GM12878 (cell line): ENCODE data around the gene QSOX2. TPM values are rescaled to one million over a fixed set of nuclear protein-coding genes. Genes with fewer than 3 reads are reported as not detected.
A peak's percentile ranks its signal among the peaks of the same experiment; 100 is the strongest.

Experiments used
- ATAC-seq: fragments of 200-7000 bp; cut with Tn5 transposase; 3 replicates; pipeline ENCODE4 v1.9.1; 2020; ENCODE audit warnings: mild to moderate bottlenecking, moderate library complexity
- BruUV-seq: library from RNA; stranded (reverse); fragments of 400-500 nt; replicated peaks from 2 replicates; lab custom pipeline; 2021; lab: Mats Ljungman, UMichigan
- CTCF ChIA-PET: fragments of 300-600 bp; sonication (Branson Sonifier 250); formaldehyde crosslinking; extraction: SDS; loops from one replicate; lab custom pipeline; 2021; ENCODE audit warnings: inconsistent platforms; lab: Yijun Ruan, JAX
- POLR2A ChIA-PET: fragments of 350-600 bp; formaldehyde crosslinking; extraction: SDS; loops from one replicate; lab custom pipeline; 2021; ENCODE audit warnings: inconsistent platforms; lab: Charles Lee
- RAD21 ChIA-PET: fragments of 300-600 bp; sonication (Branson Sonifier 250); formaldehyde crosslinking; loops from one replicate; lab custom pipeline; 2023; ENCODE audit warnings: antibody characterized with exemption; ENCODE audit not compliant: unreplicated experiment; lab: Charles Lee
- SMC1A ChIA-PET: fragments of 300-600 bp; sonication (Branson Sonifier 250); formaldehyde crosslinking; loops from one replicate; lab custom pipeline; 2023; ENCODE audit not compliant: unreplicated experiment, uncharacterized antibody; lab: Charles Lee
- DNase-seq: peaks from one replicate; pipeline ENCODE4 v3.0.0-alpha.2; 2011; ENCODE audit warnings: low read depth, low spot score
- FAIRE-seq: peaks from 3 replicates; lab custom pipeline; 2011; peaks lifted over from hg19 to GRCh38; lab: Jason Lieb, UNC
- H2AFZ ChIP-seq: 2 replicates; pipeline ENCODE4 v1.6.0; 2011; ENCODE audit warnings: low read depth, low read length, control low read depth; ENCODE audit not compliant: control insufficient read depth
- H3K27ac ChIP-seq: 2 replicates; pipeline ENCODE4 v1.5.1; 2011; ENCODE audit warnings: control low read depth; ENCODE audit not compliant: control insufficient read depth, insufficient read depth
- H3K27me3 ChIP-seq, 2 experiments: replicated peaks in 1 of 2; 2 replicates each; pipeline versions ENCODE4 v1.6.0 to v1.6.1; 2011; ENCODE audit warnings: low read length in 1 of 2; ENCODE audit not compliant: control insufficient read depth in 2 of 2, insufficient read depth in 2 of 2
- H3K36me3 ChIP-seq, 2 experiments: 2 replicates each; pipeline ENCODE4 v1.5.1; 2011; ENCODE audit warnings: low read length in 1 of 2; ENCODE audit not compliant: control insufficient read depth in 2 of 2, insufficient read depth in 2 of 2
- H3K4me1 ChIP-seq: 2 replicates; pipeline ENCODE4 v1.6.1; 2011; ENCODE audit warnings: mild to moderate bottlenecking, low read length, moderate library complexity, mixed read lengths; ENCODE audit not compliant: control insufficient read depth, insufficient read depth
- H3K4me2 ChIP-seq: 2 replicates; pipeline ENCODE4 v1.6.0; 2011; ENCODE audit warnings: control low read depth; ENCODE audit not compliant: control insufficient read depth, insufficient read depth
- H3K4me3 ChIP-seq: fragments of 200-600 bp; sonication (generic); 2 replicates; pipeline ENCODE4 v1.5.1; 2016
- H3K79me2 ChIP-seq: 2 replicates; pipeline ENCODE4 v1.6.0; 2011; ENCODE audit warnings: low read length; ENCODE audit not compliant: control insufficient read depth, insufficient read depth
- H3K9ac ChIP-seq: 2 replicates; pipeline ENCODE4 v1.8.0; 2011; ENCODE audit warnings: low read length, control low read depth, mixed read lengths; ENCODE audit not compliant: control insufficient read depth, insufficient read depth
- H3K9me3 ChIP-seq: replicated peaks from 3 replicates; pipeline ENCODE4 v1.5.1; 2011; ENCODE audit warnings: mild to moderate bottlenecking, low read length; ENCODE audit not compliant: control insufficient read depth, insufficient read depth
- H4K20me1 ChIP-seq: 2 replicates; pipeline ENCODE4 v1.6.0; 2011; ENCODE audit not compliant: control insufficient read depth, insufficient read depth
- BACH1 ChIP-seq: fragments of 450-650 bp; IDR thresholded peaks from 2 replicates; pipeline ENCODE4 v1.6.1; 2017; ENCODE audit warnings: mild to moderate bottlenecking, borderline replicate concordance
- BRCA1 ChIP-seq: IDR thresholded peaks from 2 replicates; pipeline ENCODE4 v1.6.1; 2011; ENCODE audit warnings: low read depth, low read length, improper control_type of control experiment
- CBFB ChIP-seq: IDR thresholded peaks from 2 replicates; pipeline ENCODE4 v1.6.1; 2016; ENCODE audit warnings: antibody characterized with exemption, low read depth
- CHD1 ChIP-seq: IDR thresholded peaks from 2 replicates; pipeline ENCODE4 v1.6.1; 2012; ENCODE audit warnings: low read depth, low read length, improper control_type of control experiment
- DPF2 ChIP-seq: fragments of 450-650 bp; IDR thresholded peaks from 2 replicates; pipeline ENCODE4 v1.6.1; 2017; ENCODE audit warnings: mild to moderate bottlenecking
- IRF4 ChIP-seq: IDR thresholded peaks from 2 replicates; pipeline ENCODE4 v1.6.1; 2011; ENCODE audit warnings: low read depth, low read length
- MYC ChIP-seq: IDR thresholded peaks from 2 replicates; pipeline ENCODE4 v1.6.1; 2011; ENCODE audit warnings: mild to moderate bottlenecking, low read length, moderate library complexity, inconsistent platforms; ENCODE audit not compliant: insufficient read depth, insufficient replicate concordance, insufficient read length, severe bottlenecking
- NFYB ChIP-seq: IDR thresholded peaks from 2 replicates; pipeline ENCODE4 v1.6.1; 2011; ENCODE audit warnings: low read depth, mild to moderate bottlenecking, low read length, improper control_type of control experiment, moderate library complexity; ENCODE audit not compliant: insufficient read depth
- PAX8 ChIP-seq: fragments of 450-650 bp; IDR thresholded peaks from 2 replicates; pipeline ENCODE4 v1.6.1; 2017; ENCODE audit warnings: mild to moderate bottlenecking, moderate library complexity
- RUNX3 ChIP-seq: IDR thresholded peaks from 2 replicates; pipeline ENCODE4 v1.6.1; 2012; ENCODE audit warnings: low read length, inconsistent platforms
- SP1 ChIP-seq: IDR thresholded peaks from one replicate; pipeline ENCODE4 v1.6.1; 2011; ENCODE audit warnings: low read depth, low read length
- STAT1 ChIP-seq: fragments of 450-650 bp; conservative IDR thresholded peaks from 2 replicates; pipeline ENCODE4 v1.6.1; 2014; ENCODE audit warnings: antibody characterized with exemption, mild to moderate bottlenecking
- SUZ12 ChIP-seq: fragments of 200-600 bp; sonication (generic); IDR thresholded peaks from one replicate; pipeline ENCODE4 v1.6.1; 2018; ENCODE audit warnings: antibody characterized with exemption, mild to moderate bottlenecking; ENCODE audit not compliant: unreplicated experiment
- TCF12 ChIP-seq: IDR thresholded peaks from 2 replicates; pipeline ENCODE4 v1.6.1; 2011; ENCODE audit warnings: low read depth, mild to moderate bottlenecking, low read length
- TCF7 ChIP-seq: IDR thresholded peaks from 2 replicates; pipeline ENCODE4 v1.6.1; 2014; ENCODE audit warnings: antibody characterized with exemption, borderline replicate concordance
- WRNIP1 ChIP-seq: IDR thresholded peaks from 2 replicates; pipeline ENCODE4 v1.6.1; 2011; ENCODE audit warnings: low read depth, low read length, improper control_type of control experiment, borderline replicate concordance
- ZBED1 ChIP-seq: IDR thresholded peaks from 2 replicates; pipeline ENCODE4 v1.6.1; 2016; ENCODE audit warnings: borderline replicate concordance
- ZNF24 ChIP-seq: fragments of 450-650 bp; IDR thresholded peaks from 2 replicates; pipeline ENCODE4 v1.6.1; 2017; ENCODE audit warnings: antibody characterized with exemption, mild to moderate bottlenecking
- WGBS: methylation state at CpG from one replicate; pipeline ENCODE4 v1.1.6; 2016; ENCODE audit warnings: low lambda C conversion rate; ENCODE audit not compliant: insufficient replicate concordance, insufficient coverage; ENCODE audit errors: missing lambda C conversion rate; 5-methylcytosine and 5-hydroxymethylcytosine counted together
- in situ Hi-C: fragments of 300-500 bp; cut with MboI; formaldehyde crosslinking; loops from 9 replicates; pipeline ENCODE4 v1.14.3; 2018; ENCODE audit warnings: mixed read lengths
- intact Hi-C: fragments of 100-400 bp; cut with micrococcal nuclease; formaldehyde crosslinking; loops from one replicate; pipeline ENCODE4 v1.14.2; 2022; ENCODE audit not compliant: unreplicated experiment
- polyA plus RNA-seq, 11 experiments: library from polyadenylated mRNA; depleted of rRNA in 4 of 11; unstranded in 6 of 11; stranded (reverse) in 5 of 11; fragments of >200 nt; fragmentation: Nextera tagmentation in 4 of 11; fragmentation: Illumina TruSeq in 1 of 11; extraction: Ambion mirVana in 4 of 11; extraction: Trizol in 1 of 11; gene quantifications; 1 replicate in 1 of 11; 2 replicates in 10 of 11; pipeline versions ENCODE4 v1.2.1 to v1.2.3, GENCODE V29; 2011 to 2016; ENCODE audit warnings: inconsistent platforms in 2 of 11, missing spikeins in 2 of 11, low read depth in 1 of 11
- total RNA-seq, 4 experiments: library from RNA; depleted of rRNA in 3 of 4; stranded (reverse); fragments of >200 nt in 3 of 4; fragmentation: Illumina TruSeq in 1 of 4; extraction: Trizol in 1 of 4; gene quantifications; 2 replicates each; pipeline versions ENCODE4 v1.2.1 to v1.2.3, GENCODE V29; 2013 to 2021
- TF ChIP-seq, protein P1 (sequence below): fragments of 450-650 bp; formaldehyde crosslinking; IDR thresholded peaks from 2 replicates; pipeline ENCODE4 v1.4.0; 2022; ENCODE audit warnings: mild to moderate bottlenecking, moderate library complexity
- TF ChIP-seq, protein P2 (sequence below): fragments of 450-650 bp; conservative IDR thresholded peaks from 2 replicates; pipeline ENCODE4 v1.6.1; 2017; ENCODE audit warnings: mild to moderate bottlenecking, moderate library complexity

QSOX2 gene
- total and polyA plus RNA-seq, 10 of the 15 experiments (the other 5 are each of a cell fraction or from before 2014, with no cell fraction given): 0.34 to 16.1 (median 8.2) TPM

DNA sequence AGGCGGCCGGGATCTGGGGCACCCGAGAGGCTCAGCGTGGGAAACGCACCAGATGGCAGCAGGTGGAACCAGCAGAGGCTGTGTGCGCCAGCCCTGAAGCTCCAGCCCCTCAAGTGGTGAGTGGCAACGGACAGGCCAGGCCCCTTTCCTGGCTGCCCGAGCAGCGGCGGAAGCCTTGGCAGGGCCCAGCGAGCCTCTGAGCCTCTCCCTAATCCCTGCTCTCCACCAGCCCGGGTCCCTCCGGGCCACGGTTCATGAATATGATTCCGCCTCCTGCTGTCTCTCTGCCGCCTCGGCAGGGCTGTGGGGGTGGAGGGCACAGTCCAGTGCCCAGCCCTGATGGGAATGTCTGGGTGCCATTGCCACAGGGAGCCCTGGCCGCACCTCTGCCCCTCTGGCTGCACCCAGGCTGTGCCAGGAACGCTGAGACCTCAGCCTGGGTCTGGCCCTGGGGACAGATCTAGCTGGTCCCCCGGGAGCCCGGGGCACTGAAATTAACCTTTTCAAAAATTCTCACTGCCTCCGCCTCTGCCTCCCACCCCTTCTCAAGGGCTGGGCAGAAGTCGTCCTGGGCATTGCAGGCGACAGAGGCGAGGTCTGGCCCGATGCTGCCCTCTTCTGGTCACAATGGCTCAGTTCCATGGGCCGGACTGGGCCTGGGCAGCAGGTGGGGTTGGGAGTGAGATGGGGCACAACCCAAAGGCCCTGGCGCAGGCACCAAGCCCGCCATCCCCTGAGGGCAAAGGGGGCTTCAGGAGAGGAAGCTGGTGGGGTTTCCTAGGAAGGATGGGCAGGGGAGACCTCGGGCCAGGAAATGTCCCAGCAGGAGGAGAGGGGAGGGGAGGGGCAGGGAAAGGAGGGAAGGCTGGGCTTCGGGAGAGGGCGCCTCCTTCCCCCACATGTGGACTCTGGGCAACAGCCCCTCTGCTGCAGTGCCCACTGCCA, 38.0 kb upstream of the QSOX2 start:
- under 1% methylated on average over 31 of the region's 32 CpGs for WGBS
- Histone ChIP-seq H3K36me3 (no peaks in the 10 kb centered on the region), H2AFZ (no peak overlapping the region), H3K9me3 (no peaks in the 10 kb centered on the region), H3K9ac (no peak overlapping the region), H3K4me3 (no peak overlapping the region), H3K4me1 (no peaks in the 10 kb centered on the region), H3K79me2 (no peaks in the 10 kb centered on the region), H3K27ac (no peak overlapping the region), H3K27me3 (no peaks in the 10 kb centered on the region), H3K4me2 (peak overlapping the region; percentile 60), H4K20me1 (no peaks in the 10 kb centered on the region)
- ChIA-PET SMC1A (interaction anchor here (1.2 to 1.6 kb wide), 3 partner anchors 43 to 113 kb away, joined by 3 to 6 read pairs (median 4); no protein-coding TSS in a partner anchor), POLR2A (no interaction called here), RAD21 (interaction anchor here (0.6 to 2.4 kb wide), 3 partner anchors 40 to 717 kb away, joined by 3 to 10 read pairs (median 4); no protein-coding TSS in a partner anchor), CTCF (interaction anchor here (0.6 to 2.3 kb wide), 11 partner anchors 9 to 144 kb away, joined by 3 to 11 read pairs (median 4); partner anchors contain the start of gene DNLZ)
- FAIRE-seq: no peak
- DNase-seq: peak; percentile 45
- ATAC-seq: peak; percentile 99
- intact Hi-C loops: loop anchor here (1.0 to 10.0 kb wide), 2 partner anchors 113 to 319 kb away; partner anchors contain the start of gene UBAC1
- in situ Hi-C loops: no loop called here
- no TSS peak for BruUV-seq
- no peak for TF ChIP-seq RUNX3
- TF ChIP-seq NFYB: no peak
- TF ChIP-seq, protein P1, sequence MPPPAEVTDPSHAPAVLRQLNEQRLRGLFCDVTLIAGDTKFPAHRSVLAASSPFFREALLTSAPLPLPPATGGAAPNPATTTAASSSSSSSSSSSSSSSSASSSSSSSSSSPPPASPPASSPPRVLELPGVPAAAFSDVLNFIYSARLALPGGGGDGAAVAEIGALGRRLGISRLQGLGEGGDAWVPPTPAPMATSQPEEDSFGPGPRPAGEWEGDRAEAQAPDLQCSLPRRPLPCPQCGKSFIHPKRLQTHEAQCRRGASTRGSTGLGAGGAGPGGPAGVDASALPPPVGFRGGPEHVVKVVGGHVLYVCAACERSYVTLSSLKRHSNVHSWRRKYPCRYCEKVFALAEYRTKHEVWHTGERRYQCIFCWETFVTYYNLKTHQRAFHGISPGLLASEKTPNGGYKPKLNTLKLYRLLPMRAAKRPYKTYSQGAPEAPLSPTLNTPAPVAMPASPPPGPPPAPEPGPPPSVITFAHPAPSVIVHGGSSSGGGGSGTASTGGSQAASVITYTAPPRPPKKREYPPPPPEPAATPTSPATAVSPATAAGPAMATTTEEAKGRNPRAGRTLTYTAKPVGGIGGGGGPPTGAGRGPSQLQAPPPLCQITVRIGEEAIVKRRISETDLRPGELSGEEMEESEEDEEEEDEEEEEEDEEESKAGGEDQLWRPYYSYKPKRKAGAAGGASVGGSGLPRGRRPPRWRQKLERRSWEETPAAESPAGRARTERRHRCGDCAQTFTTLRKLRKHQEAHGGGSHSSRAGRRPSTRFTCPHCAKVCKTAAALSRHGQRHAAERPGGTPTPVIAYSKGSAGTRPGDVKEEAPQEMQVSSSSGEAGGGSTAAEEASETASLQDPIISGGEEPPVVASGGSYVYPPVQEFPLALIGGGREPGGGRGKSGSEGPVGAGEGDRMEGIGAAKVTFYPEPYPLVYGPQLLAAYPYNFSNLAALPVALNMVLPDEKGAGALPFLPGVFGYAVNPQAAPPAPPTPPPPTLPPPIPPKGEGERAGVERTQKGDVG (CRISPR knock-in tag): no peak
- no peak for TF ChIP-seq ZNF24
- TF ChIP-seq ZBED1: no peak
- TF ChIP-seq SUZ12: no peak
- TF ChIP-seq MYC: no peak
- TF ChIP-seq BRCA1: no peak
- no peak for TF ChIP-seq PAX8
- no peak for TF ChIP-seq BACH1
- no peak for TF ChIP-seq CBFB
- no peak for TF ChIP-seq WRNIP1
- peak; percentile 17; the same call in 1 of the 2 replicates for TF ChIP-seq TCF12
- TF ChIP-seq TCF7: no peak
- TF ChIP-seq IRF4: no peak
- TF ChIP-seq STAT1: no peak
- no peak for TF ChIP-seq CHD1
- TF ChIP-seq, protein P2, sequence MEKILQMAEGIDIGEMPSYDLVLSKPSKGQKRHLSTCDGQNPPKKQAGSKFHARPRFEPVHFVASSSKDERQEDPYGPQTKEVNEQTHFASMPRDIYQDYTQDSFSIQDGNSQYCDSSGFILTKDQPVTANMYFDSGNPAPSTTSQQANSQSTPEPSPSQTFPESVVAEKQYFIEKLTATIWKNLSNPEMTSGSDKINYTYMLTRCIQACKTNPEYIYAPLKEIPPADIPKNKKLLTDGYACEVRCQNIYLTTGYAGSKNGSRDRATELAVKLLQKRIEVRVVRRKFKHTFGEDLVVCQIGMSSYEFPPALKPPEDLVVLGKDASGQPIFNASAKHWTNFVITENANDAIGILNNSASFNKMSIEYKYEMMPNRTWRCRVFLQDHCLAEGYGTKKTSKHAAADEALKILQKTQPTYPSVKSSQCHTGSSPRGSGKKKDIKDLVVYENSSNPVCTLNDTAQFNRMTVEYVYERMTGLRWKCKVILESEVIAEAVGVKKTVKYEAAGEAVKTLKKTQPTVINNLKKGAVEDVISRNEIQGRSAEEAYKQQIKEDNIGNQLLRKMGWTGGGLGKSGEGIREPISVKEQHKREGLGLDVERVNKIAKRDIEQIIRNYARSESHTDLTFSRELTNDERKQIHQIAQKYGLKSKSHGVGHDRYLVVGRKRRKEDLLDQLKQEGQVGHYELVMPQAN: no peak
- TF ChIP-seq SP1: no peak
- 0 out of 2 replicates have a peak, but pooled peaks have one; percentile 19 for TF ChIP-seq DPF2
